WTC11 (cell line): ENCODE results near the gene DENND4A.

Experiments
- ETV6 ChIP-seq: sonication (generic); formaldehyde crosslinking; IDR thresholded peaks from 2 replicates; pipeline ENCODE4 v1.8.1; 2022; ENCODE audit warnings: mild to moderate bottlenecking, missing genetic modification reagents
- FOXK1 ChIP-seq: sonication (generic); formaldehyde crosslinking; IDR thresholded peaks from 2 replicates; pipeline ENCODE4 v1.8.0; 2022; ENCODE audit warnings: mild to moderate bottlenecking, moderate library complexity, missing genetic modification reagents
- NFYB ChIP-seq: sonication (generic); formaldehyde crosslinking; conservative IDR thresholded peaks from 2 replicates; pipeline ENCODE4 v1.8.0; 2022; ENCODE audit warnings: low read depth, missing genetic modification reagents
- NR3C1 ChIP-seq: sonication (generic); formaldehyde crosslinking; conservative IDR thresholded peaks from 2 replicates; pipeline ENCODE4 v1.8.1; 2023; ENCODE audit warnings: low read depth, mild to moderate bottlenecking, missing genetic modification reagents
- SP1 ChIP-seq: sonication (generic); formaldehyde crosslinking; conservative IDR thresholded peaks from 2 replicates; pipeline ENCODE4 v1.8.1; 2022; ENCODE audit warnings: missing genetic modification reagents
- TEAD4 ChIP-seq: sonication (generic); formaldehyde crosslinking; IDR thresholded peaks from 2 replicates; pipeline ENCODE4 v1.8.0; 2022; ENCODE audit warnings: mild to moderate bottlenecking, missing genetic modification reagents
- TF ChIP-seq, protein P1 (sequence below): fragments of 200-600 bp; IDR thresholded peaks from 2 replicates; pipeline ENCODE4 v1.8.0; 2022; ENCODE audit warnings: antibody characterized with exemption
- TF ChIP-seq, protein P2 (sequence below): sonication (generic); formaldehyde crosslinking; IDR thresholded peaks from 2 replicates; pipeline ENCODE4 v1.8.0; 2022; ENCODE audit warnings: mild to moderate bottlenecking, missing genetic modification reagents
- TF ChIP-seq, protein P3 (sequence below): sonication (generic); formaldehyde crosslinking; IDR thresholded peaks from 2 replicates; pipeline ENCODE4 v1.8.1; 2023; ENCODE audit warnings: mild to moderate bottlenecking, missing genetic modification reagents, moderate library complexity
- TF ChIP-seq, protein P4 (sequence below): sonication (generic); formaldehyde crosslinking; IDR thresholded peaks from 2 replicates; pipeline ENCODE4 v1.8.0; 2022; ENCODE audit warnings: missing genetic modification reagents

DNA sequence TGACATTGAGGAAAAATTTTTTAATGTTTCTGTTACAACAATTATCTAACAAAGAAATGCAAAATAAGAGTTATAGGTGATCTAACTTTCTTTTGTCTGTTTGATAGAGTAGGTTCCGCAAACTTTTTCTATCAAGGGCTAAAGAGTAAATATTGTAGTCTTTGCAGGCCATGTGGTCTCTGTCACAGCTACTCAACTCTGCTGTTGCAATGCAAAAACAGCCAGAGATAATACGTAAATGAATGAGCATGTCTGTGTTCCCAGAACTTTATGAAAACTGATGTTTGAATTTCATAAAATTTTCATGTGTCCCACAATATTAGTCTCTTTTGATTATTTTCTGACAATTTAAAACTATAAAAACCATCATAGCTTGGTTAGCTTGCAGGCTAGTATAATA lies 97.0 kb downstream of the DENND4A start:
- TF ChIP-seq, protein P1, sequence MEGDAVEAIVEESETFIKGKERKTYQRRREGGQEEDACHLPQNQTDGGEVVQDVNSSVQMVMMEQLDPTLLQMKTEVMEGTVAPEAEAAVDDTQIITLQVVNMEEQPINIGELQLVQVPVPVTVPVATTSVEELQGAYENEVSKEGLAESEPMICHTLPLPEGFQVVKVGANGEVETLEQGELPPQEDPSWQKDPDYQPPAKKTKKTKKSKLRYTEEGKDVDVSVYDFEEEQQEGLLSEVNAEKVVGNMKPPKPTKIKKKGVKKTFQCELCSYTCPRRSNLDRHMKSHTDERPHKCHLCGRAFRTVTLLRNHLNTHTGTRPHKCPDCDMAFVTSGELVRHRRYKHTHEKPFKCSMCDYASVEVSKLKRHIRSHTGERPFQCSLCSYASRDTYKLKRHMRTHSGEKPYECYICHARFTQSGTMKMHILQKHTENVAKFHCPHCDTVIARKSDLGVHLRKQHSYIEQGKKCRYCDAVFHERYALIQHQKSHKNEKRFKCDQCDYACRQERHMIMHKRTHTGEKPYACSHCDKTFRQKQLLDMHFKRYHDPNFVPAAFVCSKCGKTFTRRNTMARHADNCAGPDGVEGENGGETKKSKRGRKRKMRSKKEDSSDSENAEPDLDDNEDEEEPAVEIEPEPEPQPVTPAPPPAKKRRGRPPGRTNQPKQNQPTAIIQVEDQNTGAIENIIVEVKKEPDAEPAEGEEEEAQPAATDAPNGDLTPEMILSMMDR = no peak
- TF ChIP-seq, protein P2, sequence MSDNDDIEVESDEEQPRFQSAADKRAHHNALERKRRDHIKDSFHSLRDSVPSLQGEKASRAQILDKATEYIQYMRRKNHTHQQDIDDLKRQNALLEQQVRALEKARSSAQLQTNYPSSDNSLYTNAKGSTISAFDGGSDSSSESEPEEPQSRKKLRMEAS (CRISPR knock-in tag) = no peak
- TF ChIP-seq, protein P3, sequence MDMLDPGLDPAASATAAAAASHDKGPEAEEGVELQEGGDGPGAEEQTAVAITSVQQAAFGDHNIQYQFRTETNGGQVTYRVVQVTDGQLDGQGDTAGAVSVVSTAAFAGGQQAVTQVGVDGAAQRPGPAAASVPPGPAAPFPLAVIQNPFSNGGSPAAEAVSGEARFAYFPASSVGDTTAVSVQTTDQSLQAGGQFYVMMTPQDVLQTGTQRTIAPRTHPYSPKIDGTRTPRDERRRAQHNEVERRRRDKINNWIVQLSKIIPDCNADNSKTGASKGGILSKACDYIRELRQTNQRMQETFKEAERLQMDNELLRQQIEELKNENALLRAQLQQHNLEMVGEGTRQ (CRISPR knock-in tag) = no peak
- TF ChIP-seq, protein P4, sequence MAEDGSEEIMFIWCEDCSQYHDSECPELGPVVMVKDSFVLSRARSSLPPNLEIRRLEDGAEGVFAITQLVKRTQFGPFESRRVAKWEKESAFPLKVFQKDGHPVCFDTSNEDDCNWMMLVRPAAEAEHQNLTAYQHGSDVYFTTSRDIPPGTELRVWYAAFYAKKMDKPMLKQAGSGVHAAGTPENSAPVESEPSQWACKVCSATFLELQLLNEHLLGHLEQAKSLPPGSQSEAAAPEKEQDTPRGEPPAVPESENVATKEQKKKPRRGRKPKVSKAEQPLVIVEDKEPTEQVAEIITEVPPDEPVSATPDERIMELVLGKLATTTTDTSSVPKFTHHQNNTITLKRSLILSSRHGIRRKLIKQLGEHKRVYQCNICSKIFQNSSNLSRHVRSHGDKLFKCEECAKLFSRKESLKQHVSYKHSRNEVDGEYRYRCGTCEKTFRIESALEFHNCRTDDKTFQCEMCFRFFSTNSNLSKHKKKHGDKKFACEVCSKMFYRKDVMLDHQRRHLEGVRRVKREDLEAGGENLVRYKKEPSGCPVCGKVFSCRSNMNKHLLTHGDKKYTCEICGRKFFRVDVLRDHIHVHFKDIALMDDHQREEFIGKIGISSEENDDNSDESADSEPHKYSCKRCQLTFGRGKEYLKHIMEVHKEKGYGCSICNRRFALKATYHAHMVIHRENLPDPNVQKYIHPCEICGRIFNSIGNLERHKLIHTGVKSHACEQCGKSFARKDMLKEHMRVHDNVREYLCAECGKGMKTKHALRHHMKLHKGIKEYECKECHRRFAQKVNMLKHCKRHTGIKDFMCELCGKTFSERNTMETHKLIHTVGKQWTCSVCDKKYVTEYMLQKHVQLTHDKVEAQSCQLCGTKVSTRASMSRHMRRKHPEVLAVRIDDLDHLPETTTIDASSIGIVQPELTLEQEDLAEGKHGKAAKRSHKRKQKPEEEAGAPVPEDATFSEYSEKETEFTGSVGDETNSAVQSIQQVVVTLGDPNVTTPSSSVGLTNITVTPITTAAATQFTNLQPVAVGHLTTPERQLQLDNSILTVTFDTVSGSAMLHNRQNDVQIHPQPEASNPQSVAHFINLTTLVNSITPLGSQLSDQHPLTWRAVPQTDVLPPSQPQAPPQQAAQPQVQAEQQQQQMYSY (CRISPR knock-in tag) = no peak
- no peak for TF ChIP-seq TEAD4 (CRISPR knock-in tag)
- TF ChIP-seq NR3C1 = no peak
- TF ChIP-seq FOXK1 (CRISPR knock-in tag) = no peak
- TF ChIP-seq ETV6 = no peak
- TF ChIP-seq NFYB (CRISPR knock-in tag) = no peak
- TF ChIP-seq SP1 (CRISPR knock-in tag) = no peak
